ENCODE measurements around the gene TACC2. TPM values are rescaled to one million over a fixed set of nuclear protein-coding genes. Genes with fewer than 3 reads are reported as not detected.

Gene TACC2
- total and polyA plus RNA-seq, 9 of the 15 experiments (the other 6 are each of a cell fraction or from before 2014, with no cell fraction given) = under 0.01 to 0.35 (median 0.03) TPM; not detected in 6

DNA sequence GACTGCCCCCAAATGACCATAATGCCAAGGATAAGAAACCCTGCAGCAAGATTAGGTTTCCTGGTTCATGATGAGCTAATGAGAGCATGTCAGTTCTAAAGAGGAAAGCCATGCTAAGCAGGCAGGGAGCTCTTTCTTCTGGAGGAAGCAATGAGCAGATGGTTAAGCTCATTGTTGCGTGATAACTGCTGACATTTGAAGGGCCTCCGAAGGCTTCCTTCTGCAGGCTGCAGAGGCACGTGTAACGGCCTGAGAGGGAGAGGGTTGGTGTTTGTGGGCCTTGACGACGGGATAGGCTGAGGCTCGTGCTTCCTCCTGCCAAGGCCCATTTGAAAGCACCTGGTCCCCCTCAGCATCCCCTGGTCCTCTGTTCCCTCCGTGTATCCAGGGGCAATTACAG lies 218.6 kb downstream of the TACC2 start:
- Histone ChIP-seq H3K9ac (ENCODE audit: insufficient read depth in 1 of 2, low read depth in 2 of 2, low read length in 2 of 2) (no peak overlapping the region), H3K4me3 (no peak overlapping the region), H4K20me1 (replicated peaks; ENCODE audit: control insufficient read depth, insufficient read depth, low read length) (no peaks in the 10 kb centered on the region; the same call in 1 of the 2 replicates), H3K9me1 (ENCODE audit: control insufficient read depth, insufficient read depth, low read length) (no peaks in the 10 kb centered on the region), H3K4me2 (ENCODE audit: insufficient read depth, low read length) (no peak overlapping the region), H2AFZ (ENCODE audit: low read depth, low read length) (no peak overlapping the region), H3K27me3 (ENCODE audit: control insufficient read depth in 2 of 2, insufficient read depth in 2 of 2, low read length in 2 of 2) (peaks cover 2 to 42% of the 10 kb centered on the region in 2 experiments; a peak in 4 of 5 replicates), H3K36me3 (ENCODE audit: control insufficient read depth, insufficient read depth, low read length) (no peaks in the 10 kb centered on the region), H3K4me1 (replicated peaks in 1 of 2; ENCODE audit: control insufficient read depth in 2 of 2, insufficient read depth in 2 of 2, low read length in 2 of 2) (no peaks in the 10 kb centered on the region), H3K27ac (ENCODE audit: extremely low read depth, low read depth, low read length) (no peak overlapping the region), H3K79me2 (ENCODE audit: control insufficient read depth, insufficient read depth, low read length) (no peaks in the 10 kb centered on the region), H3K9me3 (replicated peaks; ENCODE audit: control insufficient read depth, insufficient read depth, low read depth, low read length) (no peaks in the 10 kb centered on the region)
- in situ Hi-C loops (cut with MboI) = no loop called here
- ATAC-seq = no peak
- WGBS (ENCODE audit: insufficient coverage, low coverage, missing lambda C conversion rate) = 0% methylated on average over 4 of the region's 8 CpGs
- intact Hi-C loops (cut with micrococcal nuclease) = no loop called here
- no peak for DNase-seq (ENCODE audit: extremely low read depth in 1 of 4, low spot score in 3 of 4)
- CTCF ChIA-PET (ENCODE audit: low intra/inter-chr PET ratio) = no interaction called here
- TF ChIP-seq, protein P1, sequence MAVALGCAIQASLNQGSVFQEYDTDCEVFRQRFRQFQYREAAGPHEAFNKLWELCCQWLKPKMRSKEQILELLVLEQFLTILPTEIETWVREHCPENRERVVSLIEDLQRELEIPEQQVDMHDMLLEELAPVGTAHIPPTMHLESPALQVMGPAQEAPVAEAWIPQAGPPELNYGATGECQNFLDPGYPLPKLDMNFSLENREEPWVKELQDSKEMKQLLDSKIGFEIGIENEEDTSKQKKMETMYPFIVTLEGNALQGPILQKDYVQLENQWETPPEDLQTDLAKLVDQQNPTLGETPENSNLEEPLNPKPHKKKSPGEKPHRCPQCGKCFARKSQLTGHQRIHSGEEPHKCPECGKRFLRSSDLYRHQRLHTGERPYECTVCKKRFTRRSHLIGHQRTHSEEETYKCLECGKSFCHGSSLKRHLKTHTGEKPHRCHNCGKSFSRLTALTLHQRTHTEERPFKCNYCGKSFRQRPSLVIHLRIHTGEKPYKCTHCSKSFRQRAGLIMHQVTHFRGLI (CRISPR knock-in tag; IDR thresholded peaks at IDR 0.05) = no peak
- TF ChIP-seq SMARCA4 (IDR thresholded peaks at IDR 0.05) (no peak), ZBTB1 (CRISPR knock-in tag; IDR thresholded peaks at IDR 0.05; ENCODE audit: borderline replicate concordance, low read depth) (no peak), POLR3G (IDR thresholded peaks at IDR 0.05; ENCODE audit: extremely low read depth, insufficient read length, insufficient replicate concordance) (no peak), CHCHD3 (CRISPR knock-in tag; IDR thresholded peaks at IDR 0.05) (no peak), ELF1 (tag; IDR thresholded peaks at IDR 0.05) (no peak), ZNF431 (CRISPR knock-in tag; IDR thresholded peaks at IDR 0.05) (no peak), SMAD1 (IDR thresholded peaks at IDR 0.05; ENCODE audit: low read depth, low read length, partially characterized antibody) (no peak), ZNF12 (CRISPR knock-in tag; IDR thresholded peaks at IDR 0.05) (no peak), FOS (IDR thresholded peaks at IDR 0.05; ENCODE audit: extremely low read depth, insufficient read length) (no peak), ESRRA (IDR thresholded peaks at IDR 0.05; ENCODE audit: borderline replicate concordance, low read depth) (no peak)
- TF ChIP-seq, protein P2, sequence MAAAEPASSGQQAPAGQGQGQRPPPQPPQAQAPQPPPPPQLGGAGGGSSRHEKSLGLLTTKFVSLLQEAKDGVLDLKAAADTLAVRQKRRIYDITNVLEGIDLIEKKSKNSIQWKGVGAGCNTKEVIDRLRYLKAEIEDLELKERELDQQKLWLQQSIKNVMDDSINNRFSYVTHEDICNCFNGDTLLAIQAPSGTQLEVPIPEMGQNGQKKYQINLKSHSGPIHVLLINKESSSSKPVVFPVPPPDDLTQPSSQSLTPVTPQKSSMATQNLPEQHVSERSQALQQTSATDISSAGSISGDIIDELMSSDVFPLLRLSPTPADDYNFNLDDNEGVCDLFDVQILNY (CRISPR knock-in tag; IDR thresholded peaks at IDR 0.05) = no peak
- TF ChIP-seq, protein P3, sequence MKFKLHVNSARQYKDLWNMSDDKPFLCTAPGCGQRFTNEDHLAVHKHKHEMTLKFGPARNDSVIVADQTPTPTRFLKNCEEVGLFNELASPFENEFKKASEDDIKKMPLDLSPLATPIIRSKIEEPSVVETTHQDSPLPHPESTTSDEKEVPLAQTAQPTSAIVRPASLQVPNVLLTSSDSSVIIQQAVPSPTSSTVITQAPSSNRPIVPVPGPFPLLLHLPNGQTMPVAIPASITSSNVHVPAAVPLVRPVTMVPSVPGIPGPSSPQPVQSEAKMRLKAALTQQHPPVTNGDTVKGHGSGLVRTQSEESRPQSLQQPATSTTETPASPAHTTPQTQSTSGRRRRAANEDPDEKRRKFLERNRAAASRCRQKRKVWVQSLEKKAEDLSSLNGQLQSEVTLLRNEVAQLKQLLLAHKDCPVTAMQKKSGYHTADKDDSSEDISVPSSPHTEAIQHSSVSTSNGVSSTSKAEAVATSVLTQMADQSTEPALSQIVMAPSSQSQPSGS (CRISPR knock-in tag; IDR thresholded peaks at IDR 0.05) = no peak
- no TSS peak for BruUV-seq (replicated peaks)
- POLR2A ChIA-PET = no interaction called here
- no peak for FAIRE-seq
